WERI-Rb-1 (cell line): ENCODE data around the gene SLC38A6.

ENCODE experiments used
- DNase-seq: peaks from one replicate; pipeline ENCODE4 v3.0.0-alpha.2; 2020
- H3K27ac ChIP-seq: fragments of 250-450 bp; sonication (Bioruptor Pico); 2 replicates; pipeline ENCODE4 v1.5.1; 2020; ENCODE audit warnings: mild to moderate bottlenecking, moderate library complexity
- H3K27me3 ChIP-seq: fragments of 250-450 bp; sonication (Bioruptor Pico); 2 replicates; pipeline ENCODE4 v1.5.1; 2021; ENCODE audit warnings: mild to moderate bottlenecking, low read depth, moderate library complexity; ENCODE audit not compliant: insufficient read depth, severe bottlenecking
- H3K36me3 ChIP-seq: fragments of 250-450 bp; sonication (Bioruptor Pico); 2 replicates; pipeline ENCODE4 v1.5.1; 2020; ENCODE audit warnings: mild to moderate bottlenecking, moderate library complexity
- H3K4me3 ChIP-seq: 2 replicates; pipeline ENCODE4 v1.5.1; 2011; ENCODE audit warnings: low read depth, mild to moderate bottlenecking, control low read depth, low read length
- H3K9me3 ChIP-seq: fragments of 250-450 bp; sonication (Bioruptor Pico); 2 replicates; pipeline ENCODE4 v1.5.1; 2021; ENCODE audit warnings: mild to moderate bottlenecking, moderate library complexity; ENCODE audit not compliant: severe bottlenecking
- TF ChIP-seq, protein P1 (sequence below): IDR thresholded peaks from 2 replicates; pipeline ENCODE4 v1.5.1; 2011; ENCODE audit warnings: low read depth, mild to moderate bottlenecking, control low read depth, inconsistent platforms, low read length

SLC38A6 gene

GRCh38 chr14:61033855-61034254, 52.8 kb downstream of the SLC38A6 start:
- no peak for DNase-seq
- TF ChIP-seq, protein P1, sequence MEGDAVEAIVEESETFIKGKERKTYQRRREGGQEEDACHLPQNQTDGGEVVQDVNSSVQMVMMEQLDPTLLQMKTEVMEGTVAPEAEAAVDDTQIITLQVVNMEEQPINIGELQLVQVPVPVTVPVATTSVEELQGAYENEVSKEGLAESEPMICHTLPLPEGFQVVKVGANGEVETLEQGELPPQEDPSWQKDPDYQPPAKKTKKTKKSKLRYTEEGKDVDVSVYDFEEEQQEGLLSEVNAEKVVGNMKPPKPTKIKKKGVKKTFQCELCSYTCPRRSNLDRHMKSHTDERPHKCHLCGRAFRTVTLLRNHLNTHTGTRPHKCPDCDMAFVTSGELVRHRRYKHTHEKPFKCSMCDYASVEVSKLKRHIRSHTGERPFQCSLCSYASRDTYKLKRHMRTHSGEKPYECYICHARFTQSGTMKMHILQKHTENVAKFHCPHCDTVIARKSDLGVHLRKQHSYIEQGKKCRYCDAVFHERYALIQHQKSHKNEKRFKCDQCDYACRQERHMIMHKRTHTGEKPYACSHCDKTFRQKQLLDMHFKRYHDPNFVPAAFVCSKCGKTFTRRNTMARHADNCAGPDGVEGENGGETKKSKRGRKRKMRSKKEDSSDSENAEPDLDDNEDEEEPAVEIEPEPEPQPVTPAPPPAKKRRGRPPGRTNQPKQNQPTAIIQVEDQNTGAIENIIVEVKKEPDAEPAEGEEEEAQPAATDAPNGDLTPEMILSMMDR, result no peak
- no peak overlapping the region for H3K27ac ChIP-seq
- H3K4me3 ChIP-seq, result no peak overlapping the region
- no peaks in the 10 kb centered on the region for H3K9me3 ChIP-seq
- H3K36me3 ChIP-seq, result no peaks in the 10 kb centered on the region
- H3K27me3 ChIP-seq, result no peaks in the 10 kb centered on the region

GRCh38 chr14:61034416-61035120, 53.5 kb downstream of the SLC38A6 start:
- H3K27ac ChIP-seq, result no peak overlapping the region

GRCh38 chr14:61037215-61037614, 56.2 kb downstream of the SLC38A6 start:
- no peak overlapping the region for H3K27ac ChIP-seq
- no peaks in the 10 kb centered on the region for H3K9me3 ChIP-seq
- no peak for DNase-seq
- no peak overlapping the region for H3K4me3 ChIP-seq
- H3K27me3 ChIP-seq, result no peaks in the 10 kb centered on the region
- H3K36me3 ChIP-seq, result no peaks in the 10 kb centered on the region
- TF ChIP-seq, protein P1, result no peak

More at GRCh38 chr14:61034416-61035120, 53.5 kb downstream of the SLC38A6 start:
- no peak for DNase-seq
- no peak overlapping the region for H3K4me3 ChIP-seq
- H3K36me3 ChIP-seq, result no peaks in the 10 kb centered on the region
- no peaks in the 10 kb centered on the region for H3K27me3 ChIP-seq
- TF ChIP-seq, protein P1, result no peak
- no peaks in the 10 kb centered on the region for H3K9me3 ChIP-seq

DNA sequence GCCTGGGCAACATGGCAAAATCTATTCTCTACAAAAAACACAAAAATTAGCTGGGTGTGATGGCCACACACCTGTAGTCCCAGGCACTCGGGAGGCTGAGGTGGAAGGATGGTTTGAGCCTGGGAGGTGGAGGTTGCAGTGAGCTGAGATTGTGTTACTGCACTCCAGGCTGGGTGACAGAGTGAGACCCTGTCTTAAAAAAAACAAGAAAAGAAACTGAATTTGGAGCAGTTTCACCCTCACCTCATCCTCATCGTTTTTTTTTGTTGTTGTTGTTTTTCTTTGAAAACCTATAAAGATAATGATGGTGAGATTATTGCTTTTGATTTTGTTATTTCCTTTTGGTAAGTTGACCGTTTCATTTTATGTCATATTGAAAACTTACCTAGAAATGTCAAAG, 60.7 kb downstream of the SLC38A6 start:
- no peak overlapping the region for H3K27ac ChIP-seq
- H3K9me3 ChIP-seq, result no peaks in the 10 kb centered on the region
- H3K36me3 ChIP-seq, result no peaks in the 10 kb centered on the region
- H3K27me3 ChIP-seq, result no peaks in the 10 kb centered on the region
- TF ChIP-seq, protein P1, result no peak
- H3K4me3 ChIP-seq, result no peak overlapping the region
- no peak for DNase-seq

DNA sequence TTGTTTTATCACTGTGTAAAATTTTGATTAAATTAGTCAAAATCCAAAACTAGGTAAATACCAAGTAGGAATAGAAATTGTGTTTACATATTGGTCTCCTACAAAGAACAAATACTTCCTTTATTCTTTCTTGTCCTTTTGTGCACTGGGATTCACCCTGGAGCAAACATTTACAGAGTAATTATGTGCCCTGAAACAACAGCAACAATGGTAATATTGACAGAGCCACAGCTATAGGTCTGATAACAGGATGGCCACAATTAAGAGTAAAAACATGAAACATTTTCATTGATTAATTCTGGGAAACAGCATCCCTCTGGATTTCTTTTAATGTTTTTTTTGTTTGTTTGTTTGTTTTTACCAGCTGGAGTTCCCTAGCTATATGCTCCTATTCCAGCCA, 61.2 kb downstream of the SLC38A6 start:
- DNase-seq, result no peak
- TF ChIP-seq, protein P1, result no peak
- Histone ChIP-seq H3K9me3 (no peaks in the 10 kb centered on the region), H3K27me3 (no peaks in the 10 kb centered on the region), H3K36me3 (no peaks in the 10 kb centered on the region), H3K27ac (no peak overlapping the region), H3K4me3 (no peak overlapping the region)

GRCh38 chr14:61043506-61043905, 62.5 kb downstream of the SLC38A6 start:
- H3K9me3 ChIP-seq, result no peaks in the 10 kb centered on the region
- DNase-seq, result no peak
- H3K27me3 ChIP-seq, result no peaks in the 10 kb centered on the region
- H3K27ac ChIP-seq, result no peak overlapping the region
- no peak overlapping the region for H3K4me3 ChIP-seq
- TF ChIP-seq, protein P1, result no peak
- no peaks in the 10 kb centered on the region for H3K36me3 ChIP-seq
